Nucleus accumbens (tissue), 56 donors: ENCODE measurements around the gene MRPL10.
"Not testable (repeated sequence)": the region's sequence is repeated elsewhere in the genome, so short reads cannot be mapped to it uniquely, and the experiment has no call there.

Experiments used
- DNase-seq, 56 donors: peaks; one replicate each; lab custom pipeline; 2025; lab: John Stamatoyannopoulos, UW

The MRPL10 gene

DNA sequence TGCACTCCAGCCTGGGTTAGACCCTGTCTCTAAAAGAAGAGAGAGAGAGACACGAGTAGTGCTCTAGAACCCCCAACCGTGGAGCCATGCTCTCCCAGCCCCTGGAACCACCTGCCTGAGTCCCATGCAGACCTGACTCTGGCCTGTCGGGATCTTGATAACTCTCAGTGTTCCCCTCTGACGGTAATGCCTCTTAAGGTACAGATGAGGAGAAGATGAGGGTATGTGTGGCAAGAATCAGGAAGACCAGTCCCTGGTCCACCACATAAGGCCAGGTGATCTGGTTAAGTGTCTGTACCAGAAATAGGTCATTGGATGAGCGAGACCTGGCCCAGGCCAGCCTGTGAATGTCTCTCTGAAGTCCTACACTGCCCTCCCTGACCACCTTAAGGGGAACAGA lies 28.1 kb downstream of the MRPL10 start:
- DNase-seq = no peak

- DNase-seq = peak in 28 of 56 donors; percentile 4 to 63 (median 14)
These were observed 28.9 kb downstream of the MRPL10 start for GRCh38 chr17:47802341-47803022.

DNA sequence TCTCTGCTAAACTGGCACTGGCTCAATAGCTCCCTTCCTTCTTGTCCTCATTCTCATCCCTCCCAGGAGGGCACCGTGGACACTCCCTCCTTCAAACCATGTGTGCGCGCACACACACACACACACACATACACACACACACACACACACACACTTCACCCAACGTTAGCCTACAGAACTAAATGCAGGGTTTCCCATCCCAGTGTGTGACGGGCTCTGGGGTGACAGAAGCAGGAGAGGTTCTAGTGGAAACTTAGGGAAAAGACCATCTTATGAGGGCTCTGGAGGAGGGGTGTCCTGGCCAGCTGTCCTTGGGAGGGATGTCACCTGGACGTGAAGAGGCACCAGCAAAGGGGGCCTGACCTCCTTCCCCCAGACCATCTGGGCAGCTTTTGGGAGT lies 29.4 kb downstream of the MRPL10 start:
- DNase-seq = no peak

- DNase-seq = no peak
These were observed 30.1 kb downstream of the MRPL10 start for GRCh38 chr17:47801176-47801765.

DNA sequence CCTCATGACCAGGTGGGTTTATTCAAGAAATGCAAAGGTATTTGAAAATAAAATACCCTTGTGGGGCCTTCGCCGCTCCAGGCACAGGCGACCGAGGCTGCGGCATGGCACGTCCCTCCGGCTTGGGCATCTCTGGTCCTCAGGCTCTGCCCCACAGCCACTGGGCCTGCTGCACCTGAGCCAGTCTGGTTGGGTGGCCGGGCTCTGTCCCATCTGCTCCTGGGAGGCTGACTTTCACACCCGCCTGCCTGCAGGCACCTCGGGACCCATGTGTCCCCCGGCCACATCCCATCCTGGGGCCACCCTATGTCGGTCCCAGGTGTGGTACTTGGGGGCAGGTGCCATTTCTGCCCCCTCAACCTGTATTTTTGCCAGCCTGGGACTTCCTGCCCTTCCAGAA lies 30.7 kb downstream of the MRPL10 start:
- DNase-seq = no peak

DNA sequence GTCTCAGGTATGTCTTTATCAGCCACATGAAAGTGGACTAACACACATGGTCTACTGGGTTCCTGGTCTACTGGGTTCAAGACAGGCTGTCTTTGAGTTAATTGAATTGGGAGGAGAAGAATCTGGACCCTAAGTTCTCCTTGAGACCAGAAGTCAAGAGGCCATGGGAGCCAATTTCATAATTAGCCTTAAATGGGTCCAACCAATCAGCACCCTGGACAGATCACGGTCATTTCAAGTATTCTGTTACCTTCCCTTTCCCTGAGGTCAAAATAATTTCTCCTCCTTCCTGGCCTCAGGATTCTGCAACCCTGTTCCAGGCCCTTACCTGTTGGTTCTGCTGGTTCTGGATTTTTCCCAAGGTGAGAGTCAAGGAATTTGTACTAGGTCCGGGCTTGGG lies 33.5 kb downstream of the MRPL10 start:
- no peak for DNase-seq

DNA sequence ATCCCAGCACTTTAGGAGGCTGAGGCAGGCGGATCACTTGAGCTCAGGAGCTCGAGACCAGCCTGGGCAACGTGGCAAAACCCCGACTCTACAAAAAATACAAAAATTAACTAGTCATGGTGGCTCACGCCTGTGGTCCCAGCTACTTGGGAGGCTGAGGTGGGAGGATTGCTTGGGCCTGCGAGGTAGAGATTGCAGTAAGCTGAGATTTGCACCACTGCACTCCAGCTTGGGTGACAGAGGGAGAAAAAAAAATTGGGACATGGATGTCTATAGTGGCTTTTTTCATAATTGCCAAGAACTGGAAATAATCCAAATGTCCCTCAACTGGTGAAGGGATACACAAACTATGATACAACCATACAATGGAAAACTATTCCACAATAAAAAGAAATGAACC lies 38.4 kb downstream of the MRPL10 start:
- no peak for DNase-seq

- DNase-seq = no peak
These were observed 38.9 kb downstream of the MRPL10 start for GRCh38 chr17:47792457-47792856.

DNA sequence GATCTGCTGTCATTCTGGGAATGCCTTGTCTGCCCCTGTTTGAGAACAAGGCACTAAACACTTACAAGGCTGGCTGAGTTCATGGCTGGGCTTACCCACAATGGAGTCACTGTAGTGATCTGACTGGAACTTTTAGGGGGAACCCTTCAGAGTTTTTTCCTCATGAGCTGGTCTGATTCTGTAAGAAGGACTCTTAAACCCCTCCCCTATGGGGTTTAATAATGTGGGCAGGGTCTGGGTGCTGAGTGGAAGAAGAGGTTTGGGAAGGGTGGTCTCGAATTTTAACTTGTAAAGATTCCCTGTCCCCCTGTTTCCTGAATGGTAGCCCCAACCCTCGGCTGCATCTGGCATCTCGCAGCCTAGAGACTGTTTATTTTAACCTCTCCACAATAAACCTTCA lies 40.3 kb downstream of the MRPL10 start:
- DNase-seq = no peak

DNA sequence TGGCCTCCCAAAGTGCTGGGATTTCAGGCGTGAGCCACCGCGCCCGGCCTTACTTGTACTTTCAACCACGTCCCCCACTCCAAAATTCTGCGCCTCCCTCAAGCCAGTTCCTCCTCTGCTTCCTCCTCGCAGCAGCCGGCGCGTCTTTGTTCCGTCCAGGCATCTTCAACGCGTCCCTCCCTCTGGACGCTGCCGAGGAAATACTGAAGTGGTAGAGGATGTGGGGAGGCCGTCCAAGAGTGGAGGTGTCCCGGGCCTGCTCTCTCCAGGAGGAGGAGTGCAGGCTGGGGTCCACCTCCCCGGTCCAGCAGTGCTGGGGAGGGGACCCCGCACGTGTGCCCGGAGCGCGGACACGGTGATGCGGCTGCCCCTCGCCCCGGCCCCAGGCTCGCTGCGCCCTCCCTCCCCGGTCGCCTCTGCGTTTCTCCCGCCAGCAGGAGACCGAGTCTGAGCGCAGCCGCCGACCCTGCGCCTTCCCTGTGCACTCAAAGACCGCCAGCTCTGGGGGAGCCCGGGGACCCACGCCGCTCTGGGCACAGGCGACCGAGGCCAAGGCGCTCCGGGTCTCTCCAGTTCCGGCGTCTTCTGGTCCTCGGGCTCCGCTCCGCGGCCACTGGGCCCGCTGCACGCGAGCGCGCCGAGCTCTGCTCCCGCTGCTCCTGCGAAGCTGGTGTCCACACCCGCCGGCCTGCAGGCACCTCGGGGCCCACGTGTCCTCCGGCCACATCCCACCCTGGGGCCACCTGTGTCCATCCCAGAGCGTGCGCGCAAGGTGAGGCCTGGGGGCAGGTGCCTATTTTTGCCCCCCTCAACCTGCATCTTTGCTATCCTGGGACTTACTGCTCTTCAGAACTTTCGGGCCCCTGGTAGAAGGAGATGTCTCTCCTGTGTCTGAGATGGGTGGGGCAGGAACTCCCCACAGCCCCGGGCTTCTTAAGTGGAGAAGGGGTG lies 41.5 kb downstream of the MRPL10 start:
- peak in 27 of 56 donors; percentile 2 to 54 (median 15) for DNase-seq

DNA sequence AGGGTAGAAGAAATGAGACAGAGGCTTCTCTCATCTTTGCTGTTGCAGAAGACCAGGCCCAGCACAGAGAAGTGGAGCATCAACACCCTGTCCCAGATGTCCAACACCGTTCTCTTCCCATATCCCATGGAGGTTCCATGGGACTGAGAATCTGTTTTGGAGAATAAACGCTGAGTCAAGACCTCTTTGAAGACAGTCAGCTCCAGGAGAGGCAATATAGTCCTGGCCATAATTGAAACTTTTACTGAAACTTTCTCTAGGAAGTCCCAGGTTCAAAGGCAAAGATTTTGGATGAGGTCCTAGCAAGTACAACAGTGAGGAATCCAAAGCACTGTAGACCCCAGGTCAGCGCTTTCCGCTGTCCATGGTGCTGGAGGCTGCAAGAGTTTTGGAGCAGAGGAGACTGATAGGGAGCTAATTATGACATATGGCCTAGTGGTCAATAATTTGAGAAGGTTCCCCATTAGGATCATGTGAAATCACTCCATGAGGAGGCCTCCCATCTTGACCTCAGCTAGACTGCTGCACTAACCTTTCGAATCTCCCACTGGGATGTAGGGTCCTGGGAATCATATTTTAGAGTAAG lies 45.7 kb downstream of the MRPL10 start:
- no peak for DNase-seq

- DNase-seq = no peak
These were observed 49.9 kb downstream of the MRPL10 start for GRCh38 chr17:47781397-47781796.

DNA sequence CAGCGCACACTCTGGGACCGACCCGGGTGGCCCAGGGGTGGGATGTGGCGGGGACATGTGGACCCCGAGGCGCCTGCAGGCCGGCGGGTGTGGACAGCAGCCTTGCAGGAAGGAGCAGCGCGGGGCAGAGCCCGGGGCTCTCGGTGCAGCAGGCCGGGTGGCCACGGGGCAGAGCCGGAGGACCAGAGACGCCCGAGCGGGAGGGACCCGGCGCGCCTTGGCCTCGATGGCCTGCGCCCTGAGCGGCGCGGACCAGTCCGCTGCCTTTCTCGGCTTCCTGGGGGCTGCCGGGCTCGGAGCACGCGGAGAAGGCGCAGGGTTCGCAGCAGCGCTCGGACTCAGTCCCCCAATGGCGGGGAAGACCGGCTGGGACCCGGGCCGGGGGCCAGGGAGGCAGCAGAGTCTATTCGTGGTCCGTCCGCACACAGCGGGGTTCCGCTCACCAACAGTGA lies 53.1 kb downstream of the MRPL10 start:
- no peak for DNase-seq

- DNase-seq = peak in 1 of 56 donors; percentile 2
These were observed 54.8 kb downstream of the MRPL10 start for GRCh38 chr17:47776330-47777197.

GRCh38 chr17:47774987-47775580 lies 56.3 kb downstream of the MRPL10 start:
- no peak for DNase-seq

- DNase-seq = no peak
These were observed 57.0 kb downstream of the MRPL10 start for GRCh38 chr17:47774331-47774730.

- not testable (repeated sequence) for DNase-seq
These were observed 57.7 kb downstream of the MRPL10 start for GRCh38 chr17:47773649-47774048.
